B cell (primary cell): ENCODE data around the gene UBR2. TPM values are rescaled to one million over a fixed set of nuclear protein-coding genes. Genes with fewer than 3 reads are reported as not detected.

Source experiments
- ATAC-seq: fragments of 200-7000 bp; cut with Tn5 transposase; one replicate; pipeline ENCODE4 v1.10.0; 2021; ENCODE audit warnings: low read depth, mild to moderate bottlenecking, moderate number of reproducible peaks, moderate library complexity
- CTCF ChIA-PET: fragments of 350-600 bp; sonication (Branson Sonifier 250); formaldehyde crosslinking; loops from one replicate; lab custom pipeline; 2021; ENCODE audit warnings: antibody characterized with exemption, inconsistent platforms; lab: Charles Lee
- POLR2A ChIA-PET: fragments of 350-600 bp; sonication (Branson Sonifier 250); formaldehyde crosslinking; loops from one replicate; lab custom pipeline; 2021; ENCODE audit warnings: antibody characterized with exemption; lab: Charles Lee
- DNase-seq: peaks from one replicate; pipeline ENCODE4 v3.0.0; 2013
- H2AFZ ChIP-seq: 2 replicates; pipeline ENCODE4 v1.6.1; 2012; ENCODE audit warnings: mild to moderate bottlenecking, low read depth, low read length; ENCODE audit not compliant: insufficient read depth, poor library complexity, severe bottlenecking
- H3K27ac ChIP-seq, 2 donors: 1 replicate in 1 of 2; 2 replicates in 1 of 2; pipeline ENCODE4 v1.5.1; 2012 to 2013; ENCODE audit warnings: low read length in 2 of 2, mild to moderate bottlenecking in 2 of 2, moderate library complexity in 1 of 2
- H3K27me3 ChIP-seq, 4 experiments: fragments of 200-600 bp in 1 of 4; sonication (generic) in 1 of 4; replicated peaks in 1 of 4; 1 replicate in 2 of 4; 2 replicates in 2 of 4; pipeline versions ENCODE4 v1.6.1 to v1.7.0; 2013 to 2016; ENCODE audit warnings: low read length in 3 of 4, mild to moderate bottlenecking in 2 of 4, mixed read lengths in 1 of 4, moderate library complexity in 1 of 4; ENCODE audit not compliant: insufficient read depth in 4 of 4, control insufficient read depth in 3 of 4; ENCODE audit errors: control extremely low read depth in 1 of 4
- H3K36me3 ChIP-seq, 2 experiments: replicated peaks in 1 of 2; 1 replicate in 1 of 2; 2 replicates in 1 of 2; pipeline versions ENCODE4 v1.6.1 to v1.7.1; 2013; ENCODE audit warnings: low read length in 1 of 2; ENCODE audit not compliant: insufficient read depth in 2 of 2, control insufficient read depth in 1 of 2; ENCODE audit errors: control extremely low read depth in 1 of 2, extremely low read depth in 1 of 2
- H3K4me1 ChIP-seq, 2 donors: fragments of 200-600 bp in 1 of 2; sonication (generic) in 1 of 2; 1 replicate in 1 of 2; 2 replicates in 1 of 2; pipeline versions ENCODE4 v1.5.1 to v1.6.1; 2013 to 2017; ENCODE audit warnings: low read length in 2 of 2; ENCODE audit not compliant: control insufficient read depth in 2 of 2, insufficient read depth in 2 of 2
- H3K4me2 ChIP-seq: replicated peaks from 2 replicates; pipeline ENCODE3; 2012; ENCODE audit warnings: mild to moderate bottlenecking, low read depth, low read length; ENCODE audit not compliant: poor library complexity, severe bottlenecking
- H3K4me3 ChIP-seq, 5 experiments: fragments of 200-600 bp in 1 of 5; sonication (generic) in 1 of 5; 1 replicate in 3 of 5; 2 replicates in 2 of 5; pipeline versions ENCODE4 v1.5.1 to v1.7.0; 2011 to 2016; ENCODE audit warnings: low read length in 4 of 5, mild to moderate bottlenecking in 4 of 5, low read depth in 2 of 5, control low read depth in 1 of 5, moderate library complexity in 1 of 5; ENCODE audit not compliant: insufficient read depth in 1 of 5; ENCODE audit errors: control extremely low read depth in 1 of 5, extremely low read depth in 1 of 5
- H3K79me2 ChIP-seq: fragments of 200-600 bp; sonication (generic); one replicate; pipeline ENCODE4 v1.6.0; 2016; ENCODE audit warnings: low read length; ENCODE audit not compliant: control insufficient read depth, insufficient read depth
- H3K9ac ChIP-seq: fragments of 200-600 bp; sonication (generic); 2 replicates; pipeline ENCODE4 v1.6.1; 2017; ENCODE audit warnings: mild to moderate bottlenecking, low read length, moderate library complexity
- H3K9me3 ChIP-seq, 3 donors: one replicate each; pipeline versions ENCODE4 v1.6.1 to v1.7.1; 2013; ENCODE audit warnings: low read length in 2 of 3; ENCODE audit not compliant: control insufficient read depth in 2 of 3, insufficient read depth in 1 of 3; ENCODE audit errors: control extremely low read depth in 1 of 3
- H4K20me1 ChIP-seq: 2 replicates; pipeline ENCODE4 v1.6.0; 2012; ENCODE audit warnings: mild to moderate bottlenecking, low read length; ENCODE audit not compliant: insufficient read depth, control insufficient read depth, poor library complexity, severe bottlenecking
- H3K27ac Mint-ChIP-seq: one replicate; pipeline ENCODE4 v1.8.0; 2021; ENCODE audit warnings: mixed read lengths
- H3K27me3 Mint-ChIP-seq: one replicate; pipeline ENCODE4 v1.8.0; 2021; ENCODE audit warnings: mixed read lengths
- H3K4me1 Mint-ChIP-seq: one replicate; pipeline ENCODE4 v1.8.0; 2021; ENCODE audit warnings: mixed read lengths
- H3K4me3 Mint-ChIP-seq: one replicate; pipeline ENCODE4 v1.8.0; 2021; ENCODE audit warnings: mixed read lengths
- H3K9me3 Mint-ChIP-seq: one replicate; pipeline ENCODE4 v1.8.0; 2022; ENCODE audit warnings: mixed read lengths; ENCODE audit not compliant: insufficient read depth
- EZH2 ChIP-seq: IDR thresholded peaks from 2 replicates; pipeline ENCODE4 v1.6.1; 2012; ENCODE audit warnings: borderline replicate concordance, low read depth, mild to moderate bottlenecking, moderate library complexity, low read length; ENCODE audit not compliant: insufficient read depth, poor library complexity, severe bottlenecking
- WGBS: methylation state at CpG from one replicate; pipeline ENCODE4 v1.1.5; 2013; ENCODE audit warnings: missing lambda C conversion rate; ENCODE audit not compliant: insufficient coverage; 5-methylcytosine and 5-hydroxymethylcytosine counted together
- intact Hi-C: fragments of 100-400 bp; cut with micrococcal nuclease; formaldehyde crosslinking; loops from one replicate; pipeline ENCODE4 v1.10.0; 2022
- polyA plus RNA-seq: library from polyadenylated mRNA; depleted of rRNA; stranded (reverse); fragments of >200 nt; gene quantifications from 2 replicates; pipeline ENCODE4 v1.2.3, GENCODE V29; 2012
- total RNA-seq, 2 donors: library from RNA; stranded (reverse); fragments of 120-200 nt in 1 of 2; gene quantifications; 1 replicate in 1 of 2; 2 replicates in 1 of 2; pipeline versions ENCODE4 v1.2.3 to v1.2.4, GENCODE V29; 2013 to 2022
- TF ChIP-seq, protein P1 (sequence below): fragments of 200-600 bp; IDR thresholded peaks from one replicate; pipeline ENCODE4 v1.8.0; 2022; ENCODE audit warnings: antibody characterized with exemption, mild to moderate bottlenecking

UBR2 gene
- total and polyA plus RNA-seq, 2 donors (not counting 1 experiment from before 2014, with no cell fraction given): 9.7 to 56.2 TPM

DNA sequence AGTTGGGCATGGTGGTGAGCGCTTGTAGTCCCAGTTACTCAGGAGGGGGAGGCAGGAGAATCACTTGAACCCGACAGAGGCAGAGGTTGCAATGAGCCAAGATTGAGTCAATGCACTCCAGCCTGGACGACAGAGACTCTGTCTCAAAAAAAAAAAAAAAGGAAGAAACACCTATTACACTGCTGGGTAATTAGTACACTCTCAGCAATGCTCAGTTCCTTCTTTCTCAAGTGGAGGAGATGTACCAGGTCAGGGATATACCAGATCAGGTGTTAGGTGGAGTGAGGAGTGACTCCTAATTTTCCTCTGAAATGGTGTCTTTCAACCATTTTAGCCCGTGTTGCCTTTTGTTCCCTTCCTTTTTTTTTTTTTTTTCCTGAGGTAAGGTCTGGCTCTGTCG is 30.0 kb upstream of the UBR2 start:
- no peak overlapping the region for H3K4me3 ChIP-seq
- no peaks in the 10 kb centered on the region for H3K4me1 Mint-ChIP-seq
- H3K36me3 ChIP-seq: no peaks in the 10 kb centered on the region
- no peaks in the 10 kb centered on the region for H3K27me3 ChIP-seq
- intact Hi-C loops: loop anchor here (2.0 kb wide), 1 partner anchor 225 kb away; no protein-coding TSS in a partner anchor
- H3K4me3 Mint-ChIP-seq: no peak overlapping the region
- no peak overlapping the region for H3K9ac ChIP-seq
- 90% methylated on average over 2 of the region's 5 CpGs for WGBS
- no peaks in the 10 kb centered on the region for H3K4me1 ChIP-seq
- H3K27me3 Mint-ChIP-seq: peaks cover 3% of the 10 kb centered on the region
- ATAC-seq (no peak), DNase-seq (no peak)
- no peaks in the 10 kb centered on the region for H3K9me3 ChIP-seq
- no peaks in the 10 kb centered on the region for H3K79me2 ChIP-seq
- H2AFZ ChIP-seq: no peak overlapping the region
- ChIA-PET POLR2A (no interaction called here), CTCF (interaction anchor here (0.8 to 5.1 kb wide), 2 partner anchors 13 kb away, joined by 3 to 46 read pairs; no protein-coding TSS in a partner anchor)
- H4K20me1 ChIP-seq: no peaks in the 10 kb centered on the region
- H3K4me2 ChIP-seq: no peak overlapping the region
- no peak overlapping the region for H3K27ac Mint-ChIP-seq
- H3K9me3 Mint-ChIP-seq: no peaks in the 10 kb centered on the region
- TF ChIP-seq, protein P1, sequence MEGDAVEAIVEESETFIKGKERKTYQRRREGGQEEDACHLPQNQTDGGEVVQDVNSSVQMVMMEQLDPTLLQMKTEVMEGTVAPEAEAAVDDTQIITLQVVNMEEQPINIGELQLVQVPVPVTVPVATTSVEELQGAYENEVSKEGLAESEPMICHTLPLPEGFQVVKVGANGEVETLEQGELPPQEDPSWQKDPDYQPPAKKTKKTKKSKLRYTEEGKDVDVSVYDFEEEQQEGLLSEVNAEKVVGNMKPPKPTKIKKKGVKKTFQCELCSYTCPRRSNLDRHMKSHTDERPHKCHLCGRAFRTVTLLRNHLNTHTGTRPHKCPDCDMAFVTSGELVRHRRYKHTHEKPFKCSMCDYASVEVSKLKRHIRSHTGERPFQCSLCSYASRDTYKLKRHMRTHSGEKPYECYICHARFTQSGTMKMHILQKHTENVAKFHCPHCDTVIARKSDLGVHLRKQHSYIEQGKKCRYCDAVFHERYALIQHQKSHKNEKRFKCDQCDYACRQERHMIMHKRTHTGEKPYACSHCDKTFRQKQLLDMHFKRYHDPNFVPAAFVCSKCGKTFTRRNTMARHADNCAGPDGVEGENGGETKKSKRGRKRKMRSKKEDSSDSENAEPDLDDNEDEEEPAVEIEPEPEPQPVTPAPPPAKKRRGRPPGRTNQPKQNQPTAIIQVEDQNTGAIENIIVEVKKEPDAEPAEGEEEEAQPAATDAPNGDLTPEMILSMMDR: no peak
- H3K27ac ChIP-seq: no peak overlapping the region

DNA sequence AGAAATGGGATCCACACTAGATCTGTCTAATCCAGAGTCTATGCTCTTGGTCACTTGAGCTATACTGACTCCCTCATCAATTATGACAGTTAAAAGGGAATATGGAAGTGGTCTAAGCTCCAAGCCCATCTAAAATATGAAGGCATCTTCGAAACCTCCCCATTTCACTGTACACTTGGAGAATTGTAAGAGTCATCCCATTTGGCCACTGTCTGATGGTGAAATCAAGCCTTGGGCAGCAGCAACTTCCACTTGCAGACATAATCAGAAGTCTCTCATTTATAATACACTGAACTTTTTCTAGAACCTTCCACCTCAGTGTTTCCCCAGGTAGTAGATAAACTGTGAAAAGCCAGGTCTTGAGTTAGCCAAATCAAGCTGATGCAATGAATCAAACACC is 26.3 kb upstream of the UBR2 start:
- no peaks in the 10 kb centered on the region for H3K9me3 ChIP-seq
- H3K36me3 ChIP-seq: no peaks in the 10 kb centered on the region
- no peaks in the 10 kb centered on the region for H3K79me2 ChIP-seq
- H3K27me3 ChIP-seq: no peaks in the 10 kb centered on the region
- TF ChIP-seq EZH2: no peak
- no peaks in the 10 kb centered on the region for H3K4me1 ChIP-seq
- Mint-ChIP-seq H3K4me3 (no peak overlapping the region), H3K27ac (no peak overlapping the region), H3K27me3 (peaks cover 7% of the 10 kb centered on the region), H3K4me1 (no peaks in the 10 kb centered on the region), H3K9me3 (no peaks in the 10 kb centered on the region)
- no peak overlapping the region for H3K4me2 ChIP-seq
- H2AFZ ChIP-seq: no peak overlapping the region
- 100% methylated on average over 1 of the region's 1 CpG for WGBS
- no peak overlapping the region for H3K27ac ChIP-seq
- no peak overlapping the region for H3K9ac ChIP-seq
- no peak for ATAC-seq
- DNase-seq: no peak
- CTCF ChIA-PET: interaction anchor here (0.6 to 3.3 kb wide), 3 partner anchors 8 to 337 kb away, joined by 4 to 31 read pairs (median 5); no protein-coding TSS in a partner anchor
- H3K4me3 ChIP-seq: no peak overlapping the region
- no peaks in the 10 kb centered on the region for H4K20me1 ChIP-seq
- POLR2A ChIA-PET: no interaction called here
- intact Hi-C loops: no loop called here
